Breast epithelium (tissue), 3 donors: ENCODE data around the gene LYSMD1.

Experiments used
- POLR2A ChIP-seq: fragments of 450-650 bp; IDR thresholded peaks from one replicate; pipeline ENCODE4 v1.6.1; 2016; ENCODE audit warnings: antibody characterized with exemption, mild to moderate bottlenecking, moderate library complexity
- TF ChIP-seq, protein P1 (sequence below), 3 donors: fragments of 450-650 bp; IDR thresholded peaks; one replicate each; pipeline ENCODE4 v1.5.1; 2016 to 2017; ENCODE audit warnings: antibody characterized with exemption in 3 of 3, mild to moderate bottlenecking in 3 of 3, moderate library complexity in 3 of 3

DNA sequence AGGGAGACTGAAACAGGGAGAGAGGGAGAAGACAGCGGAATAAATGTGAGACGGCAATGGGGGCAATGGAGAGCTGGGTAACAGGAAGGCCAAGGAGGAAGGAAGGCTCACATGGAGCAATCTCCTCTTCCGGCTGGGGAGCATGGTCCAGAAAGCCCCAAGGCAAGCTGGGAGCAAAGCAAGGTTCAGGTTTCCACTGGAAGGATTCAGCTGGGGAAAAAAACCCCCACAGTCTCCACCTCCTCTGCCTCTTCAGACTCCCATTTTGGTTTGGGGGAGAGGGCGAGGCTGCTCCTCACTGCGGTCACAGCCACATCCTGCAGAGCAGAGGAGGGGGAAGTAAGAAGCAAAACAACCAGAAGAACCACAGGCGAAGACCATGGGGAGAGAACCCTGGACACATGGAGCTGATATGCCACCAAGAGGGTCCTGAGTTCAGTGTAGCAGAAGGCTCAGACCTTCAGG lies 8.6 kb downstream of the LYSMD1 start:
- TF ChIP-seq, protein P1, sequence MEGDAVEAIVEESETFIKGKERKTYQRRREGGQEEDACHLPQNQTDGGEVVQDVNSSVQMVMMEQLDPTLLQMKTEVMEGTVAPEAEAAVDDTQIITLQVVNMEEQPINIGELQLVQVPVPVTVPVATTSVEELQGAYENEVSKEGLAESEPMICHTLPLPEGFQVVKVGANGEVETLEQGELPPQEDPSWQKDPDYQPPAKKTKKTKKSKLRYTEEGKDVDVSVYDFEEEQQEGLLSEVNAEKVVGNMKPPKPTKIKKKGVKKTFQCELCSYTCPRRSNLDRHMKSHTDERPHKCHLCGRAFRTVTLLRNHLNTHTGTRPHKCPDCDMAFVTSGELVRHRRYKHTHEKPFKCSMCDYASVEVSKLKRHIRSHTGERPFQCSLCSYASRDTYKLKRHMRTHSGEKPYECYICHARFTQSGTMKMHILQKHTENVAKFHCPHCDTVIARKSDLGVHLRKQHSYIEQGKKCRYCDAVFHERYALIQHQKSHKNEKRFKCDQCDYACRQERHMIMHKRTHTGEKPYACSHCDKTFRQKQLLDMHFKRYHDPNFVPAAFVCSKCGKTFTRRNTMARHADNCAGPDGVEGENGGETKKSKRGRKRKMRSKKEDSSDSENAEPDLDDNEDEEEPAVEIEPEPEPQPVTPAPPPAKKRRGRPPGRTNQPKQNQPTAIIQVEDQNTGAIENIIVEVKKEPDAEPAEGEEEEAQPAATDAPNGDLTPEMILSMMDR (IDR thresholded peaks at IDR 0.05), result no peak
- TF ChIP-seq POLR2A, result no peak
